ENCODE measurements around the gene IGLL5. TPM values are rescaled to one million over a fixed set of nuclear protein-coding genes. Genes with fewer than 3 reads are reported as not detected.

Gene IGLL5
- total and polyA plus RNA-seq, 2 donors (not counting 3 experiments of a cell fraction or from before 2014, with no cell fraction given): not detected

- intact Hi-C loops (cut with micrococcal nuclease) (no loop called here), dilution Hi-C loops (cut with MboI; ENCODE audit: extremely low pct_ligation_motif_present, low sequenced_read_pairs) (no loop called here)
- Histone ChIP-seq H2AFZ (ENCODE audit: low read depth, low read length) (no peak overlapping the region), H3K9me1 (replicated peaks; ENCODE audit: control insufficient read depth, extremely low read depth, insufficient read depth, low read length) (no peaks in the 10 kb centered on the region), H3K4me2 (ENCODE audit: insufficient read depth, low read length) (no peak overlapping the region), H3K79me2 (ENCODE audit: control insufficient read depth, insufficient read depth, low read length) (no peaks in the 10 kb centered on the region), H3K4me3 (replicated peaks in 1 of 3; ENCODE audit: insufficient read depth in 1 of 3, low read depth in 1 of 3, low read length in 3 of 3) (no peak overlapping the region), H3K27me3 (ENCODE audit: control insufficient read depth in 2 of 2, insufficient read depth in 2 of 2, low read length in 2 of 2) (no peaks in the 10 kb centered on the region), H4K20me1 (replicated peaks; ENCODE audit: control insufficient read depth, extremely low read depth, insufficient read depth, low read length) (no peaks in the 10 kb centered on the region), H3K9ac (replicated peaks; ENCODE audit: extremely low read depth, insufficient read depth, low read length) (no peak overlapping the region), H3K36me3 (ENCODE audit: control insufficient read depth in 2 of 2, extremely low read depth in 1 of 2, insufficient read depth in 2 of 2, low read length in 2 of 2) (no peaks in the 10 kb centered on the region), H3K4me1 (ENCODE audit: control insufficient read depth, extremely low read depth, insufficient read depth, low read length) (no peaks in the 10 kb centered on the region), H3K9me3 (replicated peaks; ENCODE audit: control insufficient read depth, insufficient read depth, low read length) (no peaks in the 10 kb centered on the region), H3K27ac (ENCODE audit: insufficient read depth, low read depth, low read length) (no peak overlapping the region)
- ChIA-PET POLR2A (no interaction called here), CTCF (no interaction called here)
- DNase-seq (ENCODE audit: low read depth, low spot score) (no peak), FAIRE-seq (no peak)
- TF ChIP-seq JUN (IDR thresholded peaks at IDR 0.05; ENCODE audit: borderline replicate concordance, insufficient read depth, insufficient read length, low read depth): no peak
- TF ChIP-seq EZH2 (IDR thresholded peaks at IDR 0.05; ENCODE audit: borderline replicate concordance, low read depth, low read length, severe bottlenecking): no peak
- TF ChIP-seq, protein P1, sequence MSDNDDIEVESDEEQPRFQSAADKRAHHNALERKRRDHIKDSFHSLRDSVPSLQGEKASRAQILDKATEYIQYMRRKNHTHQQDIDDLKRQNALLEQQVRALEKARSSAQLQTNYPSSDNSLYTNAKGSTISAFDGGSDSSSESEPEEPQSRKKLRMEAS (IDR thresholded peaks at IDR 0.05; ENCODE audit: insufficient read depth, insufficient read length): no peak
- TF ChIP-seq MYC (IDR thresholded peaks at IDR 0.05; ENCODE audit: low read depth, low read length): no peak
- no peak for TF ChIP-seq FOS (IDR thresholded peaks at IDR 0.05; ENCODE audit: borderline replicate concordance, insufficient read depth, low read length)
- no peak for TF ChIP-seq POLR2A (IDR thresholded peaks at IDR 0.05; ENCODE audit: low read depth, low read length)
- TF ChIP-seq, protein P2, sequence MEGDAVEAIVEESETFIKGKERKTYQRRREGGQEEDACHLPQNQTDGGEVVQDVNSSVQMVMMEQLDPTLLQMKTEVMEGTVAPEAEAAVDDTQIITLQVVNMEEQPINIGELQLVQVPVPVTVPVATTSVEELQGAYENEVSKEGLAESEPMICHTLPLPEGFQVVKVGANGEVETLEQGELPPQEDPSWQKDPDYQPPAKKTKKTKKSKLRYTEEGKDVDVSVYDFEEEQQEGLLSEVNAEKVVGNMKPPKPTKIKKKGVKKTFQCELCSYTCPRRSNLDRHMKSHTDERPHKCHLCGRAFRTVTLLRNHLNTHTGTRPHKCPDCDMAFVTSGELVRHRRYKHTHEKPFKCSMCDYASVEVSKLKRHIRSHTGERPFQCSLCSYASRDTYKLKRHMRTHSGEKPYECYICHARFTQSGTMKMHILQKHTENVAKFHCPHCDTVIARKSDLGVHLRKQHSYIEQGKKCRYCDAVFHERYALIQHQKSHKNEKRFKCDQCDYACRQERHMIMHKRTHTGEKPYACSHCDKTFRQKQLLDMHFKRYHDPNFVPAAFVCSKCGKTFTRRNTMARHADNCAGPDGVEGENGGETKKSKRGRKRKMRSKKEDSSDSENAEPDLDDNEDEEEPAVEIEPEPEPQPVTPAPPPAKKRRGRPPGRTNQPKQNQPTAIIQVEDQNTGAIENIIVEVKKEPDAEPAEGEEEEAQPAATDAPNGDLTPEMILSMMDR (IDR thresholded peaks at IDR 0.05; ENCODE audit: extremely low read depth in 1 of 2, insufficient read depth in 1 of 2, low read depth in 1 of 2, low read length in 2 of 2): no peak
- no peak for TF ChIP-seq POLR2AphosphoS5 (IDR thresholded peaks at IDR 0.05; ENCODE audit: insufficient read depth, low read depth, low read length)
- TF ChIP-seq GATA2 (IDR thresholded peaks at IDR 0.05; ENCODE audit: insufficient read depth, insufficient read length, low read depth, low read length): no peak
- BruUV-seq (replicated peaks): no TSS peak
Measured at GRCh38 chr22:22925805-22926369, 38.3 kb downstream of the IGLL5 start.

All from endothelial cell of umbilical vein (primary cell).